ENCODE data around the gene ZNF777. TPM values are rescaled to one million over a fixed set of nuclear protein-coding genes. Genes with fewer than 3 reads are reported as not detected.

ZNF777 gene
- total RNA-seq, 1 experiment from 2014 or later, result 15.6 TPM

DNA sequence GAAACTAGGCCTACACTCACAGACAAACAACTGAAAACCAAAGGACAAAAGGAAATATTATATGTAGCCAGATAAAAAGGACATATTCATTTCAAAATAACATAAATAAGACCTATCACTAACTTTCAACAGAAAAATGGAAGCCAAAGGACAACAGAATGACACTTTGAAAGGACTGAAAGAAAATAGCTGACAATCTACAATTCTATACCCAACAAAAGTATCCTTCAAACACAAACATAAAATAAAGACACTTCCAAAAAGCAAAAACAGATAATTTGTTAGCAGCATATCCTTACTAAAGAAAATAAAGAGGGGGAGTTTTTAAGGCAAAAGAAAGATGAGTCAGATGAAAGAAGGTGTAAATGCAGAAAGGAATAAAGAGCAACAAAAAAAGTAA lies 44.7 kb upstream of the ZNF777 start:
- Histone ChIP-seq H3K56ac (ENCODE audit: insufficient read length, low read depth, low read length) (no peak overlapping the region), H3K14ac (ENCODE audit: insufficient read depth, low read length) (no peak overlapping the region), H4K8ac (replicated peaks; ENCODE audit: insufficient read length, low read depth, low read length) (no peak overlapping the region), H2BK120ac (ENCODE audit: low read depth, low read length, poor library complexity, severe bottlenecking) (no peak overlapping the region), H4K5ac (ENCODE audit: insufficient read length, low read depth, low read length) (no peak overlapping the region), H3T11ph (ENCODE audit: low read length) (no peak overlapping the region), H3K18ac (ENCODE audit: insufficient read length, low read depth, low read length) (no peak overlapping the region), H2BK12ac (ENCODE audit: insufficient read length, low read depth, low read length) (no peak overlapping the region), H3K4me2 (ENCODE audit: insufficient read depth, insufficient read length, low read length) (no peak overlapping the region), H3K27me3 (ENCODE audit: insufficient read depth, low read length) (no peaks in the 10 kb centered on the region), H2BK5ac (ENCODE audit: insufficient read length, low read length) (no peak overlapping the region), H3K4me1 (ENCODE audit: insufficient read depth, low read length) (no peaks in the 10 kb centered on the region), H2BK15ac (ENCODE audit: low read depth, low read length) (no peak overlapping the region), H3K79me1 (ENCODE audit: insufficient read depth, low read depth, low read length, poor library complexity, severe bottlenecking) (no peaks in the 10 kb centered on the region), H3K9me3 (ENCODE audit: control insufficient read depth, low read depth, low read length) (no peaks in the 10 kb centered on the region), H4K91ac (ENCODE audit: insufficient read length, low read depth, low read length) (no peak overlapping the region), H3K27ac (ENCODE audit: insufficient read length, low read depth, low read length) (no peak overlapping the region), H3K23ac (ENCODE audit: insufficient read length, low read depth, low read length) (no peak overlapping the region), H3K9ac (ENCODE audit: extremely low read depth, insufficient read length, low read length) (no peak overlapping the region), H3K4ac (ENCODE audit: low read depth, low read length) (no peak overlapping the region), H2BK20ac (ENCODE audit: low read depth, low read length, poor library complexity, severe bottlenecking) (no peak overlapping the region), H3K79me2 (ENCODE audit: insufficient read depth, low read length) (no peaks in the 10 kb centered on the region), H2AK5ac (ENCODE audit: insufficient read length, low read length) (no peak overlapping the region), H3K23me2 (ENCODE audit: insufficient read length, low read depth, low read length, poor library complexity, severe bottlenecking) (no peaks in the 10 kb centered on the region), H4K20me1 (ENCODE audit: control insufficient read depth, insufficient read depth, insufficient read length) (no peaks in the 10 kb centered on the region), H2AFZ (ENCODE audit: low read length) (no peak overlapping the region)
- Mint-ChIP-seq H3K4me3 (no peak overlapping the region), H3K4me1 (no peaks in the 10 kb centered on the region), H3K27me3 (ENCODE audit: low read depth) (peaks cover 30% of the 10 kb centered on the region), H3K27ac (no peak overlapping the region), H3K9me3 (peaks cover 40 to 46% of the 10 kb centered on the region in 2 experiments), H3K36me3 (ENCODE audit: insufficient read depth in 1 of 3, low read depth in 3 of 3) (no peaks in the 10 kb centered on the region; a peak in 1 of 7 replicates)
- TF ChIP-seq, protein P1, sequence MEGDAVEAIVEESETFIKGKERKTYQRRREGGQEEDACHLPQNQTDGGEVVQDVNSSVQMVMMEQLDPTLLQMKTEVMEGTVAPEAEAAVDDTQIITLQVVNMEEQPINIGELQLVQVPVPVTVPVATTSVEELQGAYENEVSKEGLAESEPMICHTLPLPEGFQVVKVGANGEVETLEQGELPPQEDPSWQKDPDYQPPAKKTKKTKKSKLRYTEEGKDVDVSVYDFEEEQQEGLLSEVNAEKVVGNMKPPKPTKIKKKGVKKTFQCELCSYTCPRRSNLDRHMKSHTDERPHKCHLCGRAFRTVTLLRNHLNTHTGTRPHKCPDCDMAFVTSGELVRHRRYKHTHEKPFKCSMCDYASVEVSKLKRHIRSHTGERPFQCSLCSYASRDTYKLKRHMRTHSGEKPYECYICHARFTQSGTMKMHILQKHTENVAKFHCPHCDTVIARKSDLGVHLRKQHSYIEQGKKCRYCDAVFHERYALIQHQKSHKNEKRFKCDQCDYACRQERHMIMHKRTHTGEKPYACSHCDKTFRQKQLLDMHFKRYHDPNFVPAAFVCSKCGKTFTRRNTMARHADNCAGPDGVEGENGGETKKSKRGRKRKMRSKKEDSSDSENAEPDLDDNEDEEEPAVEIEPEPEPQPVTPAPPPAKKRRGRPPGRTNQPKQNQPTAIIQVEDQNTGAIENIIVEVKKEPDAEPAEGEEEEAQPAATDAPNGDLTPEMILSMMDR (conservative IDR thresholded peaks at IDR 0.05), result no peak
- no peak for DNase-seq

All from H9 (cell line).